ENCODE data around the gene HCRTR1. TPM values are rescaled to one million over a fixed set of nuclear protein-coding genes. Genes with fewer than 3 reads are reported as not detected.

The HCRTR1 gene
- polyA plus RNA-seq, 1 of the 3 experiments (the other 2 are of a cell fraction): 0.03 TPM

GRCh38 chr1:31602081-31602480 lies 15.4 kb upstream of the HCRTR1 start:
- no peak overlapping the region for H3K9ac ChIP-seq
- H3K36me3 ChIP-seq (replicated peaks in 1 of 2; ENCODE audit: control insufficient read depth in 1 of 2, insufficient read depth in 2 of 2, low read length in 1 of 2): no peaks in the 10 kb centered on the region
- H3K9me2 ChIP-seq: no peaks in the 10 kb centered on the region
- 53% methylated on average over 2 of the region's 2 CpGs for WGBS (ENCODE audit: low lambda C conversion rate)
- no peak overlapping the region for H3K27ac ChIP-seq (ENCODE audit: low read depth in 2 of 2, low read length in 1 of 2)
- H2AFZ ChIP-seq (ENCODE audit: low read depth): no peak overlapping the region
- no peaks in the 10 kb centered on the region for H3K79me2 ChIP-seq (ENCODE audit: insufficient read depth)
- H3K4me3 ChIP-seq (ENCODE audit: low read depth in 2 of 2, low read length in 1 of 2): no peak overlapping the region
- H3K9me3 ChIP-seq: no peaks in the 10 kb centered on the region
- peaks cover 6% of the 10 kb centered on the region for H3F3A ChIP-seq (replicated peaks; ENCODE audit: insufficient read depth)
- POLR2A ChIA-PET: no interaction called here
- H3K27me3 ChIP-seq (ENCODE audit: insufficient read depth): no peaks in the 10 kb centered on the region
- no peaks in the 10 kb centered on the region for H3K4me1 ChIP-seq (ENCODE audit: control insufficient read depth in 1 of 2, insufficient read depth in 2 of 2, low read depth in 1 of 2, low read length in 1 of 2)
- CTCF ChIA-PET: interaction anchor here (0.9 to 7.8 kb wide), 4 partner anchors 9 to 153 kb away, joined by 3 to 56 read pairs (median 8); partner anchors contain the start of gene HCRTR1
- H4K20me1 ChIP-seq (ENCODE audit: insufficient read depth): no peaks in the 10 kb centered on the region
- DNase-seq: no peak
- TF ChIP-seq SMC3 (IDR thresholded peaks at IDR 0.05; ENCODE audit: low read depth, low read length) (no peak), USF2 (IDR thresholded peaks at IDR 0.05; ENCODE audit: borderline replicate concordance, low read depth, low read length) (no peak), RCOR1 (IDR thresholded peaks at IDR 0.05; ENCODE audit: low read length) (no peak), REST (IDR thresholded peaks at IDR 0.05; ENCODE audit: low read depth, low read length) (no peak), RAD21 (IDR thresholded peaks at IDR 0.05; ENCODE audit: low read length) (no peak), CHD2 (IDR thresholded peaks at IDR 0.05; ENCODE audit: low read length, partially characterized antibody) (no peak), TAF1 (IDR thresholded peaks at IDR 0.05; ENCODE audit: borderline replicate concordance, low read depth, low read length) (no peak), FOXM1 (IDR thresholded peaks at IDR 0.05; ENCODE audit: low read depth) (no peak), NFIC (IDR thresholded peaks at IDR 0.05; ENCODE audit: borderline replicate concordance) (no peak), ZBTB33 (IDR thresholded peaks at IDR 0.05; ENCODE audit: borderline replicate concordance, low read depth) (no peak)
- H3K4me2 ChIP-seq: no peak overlapping the region
